ENCODE data around the gene ERFL.

The ERFL gene

DNA sequence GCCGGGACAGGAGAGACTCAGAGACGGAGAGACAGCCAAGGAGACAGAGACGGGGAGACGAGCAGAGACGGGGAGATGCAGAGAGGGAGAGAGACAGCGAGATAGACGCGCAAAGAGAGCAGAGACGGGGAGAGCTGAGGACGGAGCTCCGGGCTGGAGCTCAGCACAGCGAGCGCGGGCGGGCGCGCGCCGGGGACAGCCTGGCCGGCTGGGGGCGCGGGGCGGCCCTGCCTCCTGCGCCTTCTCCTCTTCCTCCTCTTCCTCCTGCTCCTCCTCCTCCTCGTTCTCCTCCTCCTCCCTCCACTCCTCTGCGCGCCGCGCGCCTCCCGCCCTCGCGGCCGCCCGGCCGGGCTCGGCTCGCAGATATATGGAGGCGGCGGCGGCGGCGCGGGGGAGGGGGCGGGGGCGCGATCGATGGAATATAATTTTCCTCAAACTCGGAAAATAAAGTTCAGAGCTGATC is at the start of gene ERFL:
Gene ERFL, minus strand, starts transcription at position 229 of the 463 bp plus-strand sequence. CDS start 15,530 bp downstream, outside the sequence.
- peak; percentile 41 for DNase-seq (ENCODE audit: low spot score)

DNA sequence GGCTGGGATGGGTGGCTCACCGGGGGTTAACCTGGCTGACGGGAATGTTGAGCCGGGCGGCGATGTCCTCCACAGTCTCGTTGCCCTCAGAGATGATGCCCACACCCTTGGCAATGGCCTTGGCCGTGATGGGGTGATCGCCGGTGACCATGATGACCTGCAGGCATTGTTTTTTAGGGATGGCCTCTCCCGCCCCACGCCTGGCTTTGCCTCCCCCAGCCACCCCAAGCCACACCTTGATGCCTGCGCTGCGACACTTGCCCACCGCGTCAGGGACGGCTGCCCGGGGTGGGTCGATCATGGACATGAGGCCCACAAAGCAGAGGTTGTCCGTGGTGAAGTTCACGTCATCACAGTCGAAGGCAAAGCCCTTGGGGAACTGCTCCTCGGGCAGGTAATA is 49.7 kb upstream of the ERFL start:
- DNase-seq (ENCODE audit: low spot score), result no peak

DNA sequence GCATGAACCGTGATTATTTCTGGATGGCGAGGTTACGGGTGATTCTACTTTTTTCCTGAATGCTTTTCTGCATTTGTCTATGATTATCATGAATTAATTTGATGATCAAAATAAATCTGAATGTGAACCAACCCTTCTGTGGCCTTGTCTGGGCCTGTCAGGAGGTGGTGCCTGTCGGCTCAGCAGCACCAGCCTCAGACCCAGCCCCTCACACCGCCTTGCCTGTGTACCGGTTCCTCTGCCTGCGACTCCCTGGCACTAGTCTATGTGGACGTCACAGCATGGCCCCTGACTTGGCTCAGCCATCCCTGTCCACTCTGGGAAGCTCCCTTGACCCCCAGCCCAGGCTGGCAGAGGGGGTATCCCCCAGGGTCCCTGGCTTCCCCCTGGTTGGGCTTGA is 46.4 kb upstream of the ERFL start:
- DNase-seq (ENCODE audit: low spot score), result no peak

DNA sequence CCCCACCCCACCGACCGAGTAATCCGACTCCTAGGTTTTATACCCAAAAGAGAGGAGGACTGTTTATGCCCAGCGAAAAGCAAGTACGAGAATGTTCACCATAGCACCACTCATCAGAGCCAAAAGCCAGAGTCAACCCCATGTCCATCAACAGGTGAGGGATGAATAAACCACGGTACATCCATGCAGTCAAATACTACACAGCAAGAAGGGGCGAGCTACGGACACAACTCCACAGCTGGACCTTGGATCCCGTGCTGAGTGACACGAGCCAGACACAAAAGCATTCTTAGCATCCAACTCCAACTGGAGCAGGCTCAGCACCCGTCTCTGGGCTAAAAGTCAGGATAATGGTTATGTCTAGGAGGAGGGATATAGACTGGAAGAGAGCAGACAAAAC is 43.1 kb upstream of the ERFL start:
- DNase-seq (ENCODE audit: low spot score), result no peak

DNA sequence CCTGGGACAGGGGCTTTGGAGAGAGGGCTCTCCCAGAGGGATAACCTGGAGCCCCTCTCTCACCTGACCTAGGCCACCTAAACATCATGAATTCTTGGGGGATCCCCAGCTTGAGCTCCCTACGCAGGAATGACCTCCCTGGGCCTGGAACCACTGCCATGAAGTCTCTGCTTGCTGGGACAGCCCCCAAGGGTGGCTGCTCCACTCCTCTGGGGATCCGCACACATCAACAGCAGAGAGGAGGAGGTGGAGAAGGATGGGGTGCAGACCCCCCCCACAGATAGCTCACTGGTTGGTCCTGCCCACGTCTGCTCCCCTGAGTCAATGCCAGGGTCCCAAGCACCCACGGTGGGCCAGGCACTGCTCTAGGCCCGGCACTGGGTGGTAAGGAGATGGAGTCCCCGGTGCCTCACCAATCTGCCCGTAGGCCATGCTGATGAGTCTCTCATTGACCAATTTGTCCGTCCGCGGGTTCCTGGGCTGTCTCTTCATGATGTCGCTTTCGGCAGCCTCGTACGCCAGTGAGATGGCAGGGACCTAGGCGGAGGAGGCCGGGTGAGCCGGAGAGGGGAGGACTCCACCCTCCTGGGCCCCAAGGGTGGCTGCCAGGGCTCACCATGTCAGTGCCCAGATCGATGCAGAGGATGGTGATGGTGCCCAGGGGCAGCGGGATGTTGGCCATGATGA is 41.7 kb upstream of the ERFL start:
- no peak for DNase-seq (ENCODE audit: low spot score)

DNA sequence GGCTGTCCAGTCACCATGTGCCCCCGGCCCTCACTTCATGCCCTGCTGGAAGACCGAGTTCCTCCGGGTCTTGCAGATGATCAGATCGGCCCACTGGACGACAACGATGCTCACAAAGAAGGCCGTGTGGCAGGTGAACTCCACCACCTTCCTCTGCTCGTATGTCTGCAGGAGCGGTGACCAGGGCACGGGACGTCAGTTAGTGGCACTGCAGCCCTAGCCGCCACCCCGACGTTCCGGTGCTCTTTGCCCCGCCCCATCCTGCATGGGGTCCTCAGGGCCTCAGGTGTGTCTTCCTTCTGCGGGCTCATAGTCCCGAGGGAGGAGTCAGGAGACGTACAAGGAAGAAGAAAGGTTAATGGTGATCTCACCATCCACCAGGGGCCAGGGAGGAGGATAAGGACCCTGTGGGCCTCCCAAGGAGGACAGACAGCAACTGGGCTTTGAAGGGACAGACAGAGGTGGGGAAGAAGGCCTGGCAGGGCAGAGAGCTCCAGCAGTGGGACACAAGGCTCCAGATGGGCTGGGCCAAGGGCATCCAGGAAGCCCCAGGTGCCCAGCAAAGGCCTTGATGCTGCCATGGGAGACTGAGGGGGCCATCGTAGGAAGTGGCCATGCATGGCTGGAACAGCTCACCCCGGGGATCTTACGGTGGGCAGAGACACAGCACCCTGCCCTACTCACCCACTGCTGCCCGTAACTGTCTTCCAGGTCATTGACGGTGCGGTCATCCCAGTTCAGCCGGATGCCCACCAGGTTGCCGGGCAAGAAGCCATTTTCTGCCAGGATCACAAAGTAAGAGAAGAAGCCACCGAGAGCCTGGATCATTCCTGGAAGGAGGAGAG is 40.7 kb upstream of the ERFL start:
- DNase-seq (ENCODE audit: low spot score), result no peak

DNA sequence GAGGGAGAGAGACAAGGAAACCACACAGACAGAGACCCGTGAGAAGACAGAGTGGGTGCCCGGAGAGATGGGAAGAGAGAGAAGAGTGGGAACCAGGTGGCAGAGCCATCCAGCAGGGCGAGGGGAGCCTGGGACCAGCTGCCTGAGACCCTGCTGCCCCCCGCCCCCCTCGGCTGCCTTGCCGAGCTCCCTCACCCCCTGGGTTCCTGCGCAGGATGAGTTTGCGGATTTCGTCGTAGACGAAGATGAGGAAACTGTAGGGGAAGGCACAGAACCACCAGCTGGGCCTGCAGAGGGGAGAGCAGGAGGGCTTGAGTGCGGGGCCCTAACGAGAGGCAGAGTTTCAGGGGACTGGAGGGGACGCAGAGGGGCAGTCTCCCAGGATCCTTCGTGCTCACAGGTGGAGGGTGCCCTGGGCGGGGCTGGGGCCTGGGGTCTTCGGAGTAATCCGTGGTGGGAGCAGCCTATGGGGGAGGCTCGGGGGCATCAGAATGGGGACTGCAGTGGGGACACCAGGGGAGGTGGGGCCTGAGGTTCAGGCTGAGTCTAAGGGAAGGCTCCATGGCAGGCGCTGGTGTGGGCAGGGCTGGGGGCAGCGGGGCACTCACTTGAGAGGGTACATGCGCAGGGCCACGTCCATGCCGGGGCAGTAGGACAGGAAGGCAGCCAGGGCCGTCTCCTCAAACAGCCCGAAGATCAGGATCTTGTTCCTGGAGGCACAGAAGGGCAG is 39.0 kb upstream of the ERFL start:
- DNase-seq (ENCODE audit: low spot score), result no peak

DNA sequence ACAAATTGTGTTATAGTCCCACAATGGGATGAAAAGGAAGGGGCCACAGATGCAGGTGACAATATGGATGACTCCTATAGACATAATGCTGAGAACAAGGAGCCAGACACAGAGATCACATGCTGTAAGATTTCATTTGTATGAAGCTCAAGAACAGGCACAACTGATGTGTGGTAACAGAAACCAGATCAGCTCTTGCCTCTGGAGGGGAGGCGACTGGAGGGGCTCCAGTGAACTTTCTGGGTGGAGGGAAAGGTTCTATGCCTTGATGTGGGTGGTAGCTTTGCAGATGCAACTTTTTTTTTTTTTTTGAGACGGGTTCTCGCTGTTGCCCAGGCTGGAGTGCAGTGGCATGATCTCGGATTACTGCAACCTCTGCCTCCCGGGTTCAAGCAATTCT is 36.9 kb upstream of the ERFL start:
- DNase-seq (ENCODE audit: low spot score), result no peak

DNA sequence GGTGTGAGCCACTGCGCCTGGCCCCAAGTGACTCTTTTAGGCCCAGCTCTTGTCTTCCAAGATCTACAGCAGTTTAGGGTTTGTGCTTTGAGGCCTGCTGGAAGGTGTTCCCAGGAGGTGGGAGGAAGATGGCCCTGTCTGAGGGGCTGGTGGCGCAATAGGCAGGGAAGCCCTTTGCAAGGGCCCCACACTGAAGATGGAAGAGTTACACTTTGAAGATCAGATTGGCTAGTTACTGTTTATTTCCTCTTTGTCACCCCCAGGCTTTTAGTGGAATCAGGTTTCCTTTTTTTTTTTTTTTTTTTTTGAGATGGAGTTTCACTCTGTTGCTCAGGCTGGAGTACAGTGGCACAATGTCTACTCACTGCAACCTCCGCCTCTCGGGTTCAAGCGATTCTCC is 32.7 kb upstream of the ERFL start:
- no peak for DNase-seq (ENCODE audit: low spot score)

DNA sequence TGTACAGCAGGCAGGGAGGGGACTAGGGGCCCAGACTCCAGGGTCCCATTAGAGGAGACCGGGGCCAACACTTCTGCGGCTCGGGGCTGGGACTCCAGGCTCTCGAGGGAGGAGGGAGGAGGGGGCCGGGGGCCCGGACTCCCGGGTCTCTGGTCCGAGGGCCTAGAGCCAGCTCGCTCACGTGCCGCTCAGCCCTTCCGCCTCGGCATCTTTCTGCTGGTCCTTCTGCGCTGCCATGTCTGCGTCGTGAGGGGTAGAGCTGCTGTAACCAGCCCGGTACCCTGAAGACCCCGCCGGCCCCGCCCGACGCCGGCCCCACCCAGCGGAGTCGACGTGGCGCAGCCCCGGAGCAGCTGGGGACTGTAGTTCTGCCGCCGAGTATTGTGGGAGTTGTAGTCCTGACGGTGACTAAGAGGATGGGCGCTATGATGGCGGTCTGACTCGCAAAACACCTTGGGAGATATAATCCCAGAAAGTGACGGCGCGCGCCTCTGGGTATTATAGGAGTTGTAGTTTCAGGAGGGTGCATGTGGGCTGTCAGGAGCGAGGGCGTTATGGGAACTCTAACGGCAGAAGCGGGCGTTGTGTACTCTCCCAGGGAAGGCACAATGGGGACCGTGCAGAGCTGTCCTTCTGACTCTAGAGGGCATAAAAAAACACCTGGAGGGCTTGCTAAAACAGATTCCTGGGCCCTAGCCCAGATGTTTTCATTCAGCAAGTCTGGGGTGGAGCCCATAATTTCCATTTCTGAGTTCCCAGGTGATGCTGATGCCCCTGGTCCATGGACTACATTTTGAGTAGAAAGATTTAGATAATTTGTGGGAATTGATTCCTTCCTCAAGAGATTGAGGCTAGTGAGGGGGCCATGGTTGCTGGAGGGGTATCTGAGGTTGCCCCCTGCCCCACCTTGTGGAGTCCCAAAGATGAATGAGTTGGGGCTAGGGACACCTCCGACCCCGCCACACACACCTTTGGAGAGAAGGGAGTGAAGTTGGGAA is 31.1 kb upstream of the ERFL start, which contains the start of gene RABAC1:
Gene RABAC1, minus strand, starts transcription at position 266 of the 998 bp plus-strand sequence. Its CDS starts 29 bp downstream, at position 237.
- peak; percentile 94 for DNase-seq (ENCODE audit: low spot score)

DNA sequence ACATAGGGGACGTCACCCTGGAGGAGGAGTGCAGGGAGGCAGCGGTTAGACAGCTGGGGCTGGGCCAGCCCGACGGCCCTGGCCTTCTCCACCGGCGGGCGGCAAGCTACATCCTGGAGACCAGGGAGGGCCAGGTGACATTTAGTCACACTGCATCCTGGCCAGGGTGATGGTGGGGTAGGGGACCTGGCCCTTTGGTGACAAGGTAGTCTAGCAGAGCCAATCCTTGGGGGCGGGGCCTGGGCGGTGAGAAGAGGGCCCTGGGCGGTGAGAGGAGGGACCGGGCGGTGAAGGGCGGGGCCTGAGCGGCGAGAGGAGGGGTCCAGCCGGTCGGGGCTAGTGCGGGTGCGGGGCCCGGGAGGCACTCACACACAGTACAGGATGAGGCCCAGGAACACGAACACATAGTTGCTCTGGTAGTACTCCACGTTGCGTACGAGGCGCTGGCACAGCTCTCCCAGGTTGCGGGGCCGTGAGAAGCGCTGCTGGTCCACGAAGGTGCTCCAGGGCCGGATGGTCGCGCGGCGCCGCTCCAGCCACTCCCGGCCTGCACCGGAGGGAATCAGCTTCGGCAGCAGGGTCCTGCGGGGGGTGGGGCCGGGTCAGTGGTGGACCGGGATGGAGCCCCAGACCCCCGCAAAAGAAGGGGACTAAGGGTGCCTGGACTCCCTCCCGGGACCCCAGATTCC is 30.3 kb upstream of the ERFL start:
- peak; percentile 89 for DNase-seq (ENCODE audit: low spot score)

DNA sequence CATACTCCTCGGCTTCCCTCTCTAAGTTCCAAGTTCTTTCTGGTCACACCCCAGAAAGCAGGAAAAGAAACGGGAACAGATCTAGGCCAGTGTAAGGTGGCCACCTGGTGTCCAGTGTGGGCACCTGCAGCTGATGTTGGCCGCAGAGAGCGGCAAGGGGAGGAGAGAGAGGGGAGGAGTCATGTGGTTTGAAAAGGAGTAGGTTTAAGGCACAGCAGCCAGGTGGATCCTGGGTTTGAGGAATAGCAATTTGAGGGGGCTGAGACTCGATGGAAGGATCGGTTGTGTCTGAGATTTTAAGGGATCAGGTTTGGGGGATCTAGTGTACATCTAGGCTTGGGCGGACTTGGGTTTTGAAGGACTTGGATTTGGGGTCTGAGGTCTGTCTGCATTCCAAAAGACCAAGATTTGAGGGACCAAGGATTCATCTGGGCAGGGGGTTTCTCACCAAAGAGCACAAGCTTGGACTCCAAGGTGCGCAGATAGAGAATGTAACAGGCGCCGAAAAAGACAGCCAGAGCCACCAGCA is 29.7 kb upstream of the ERFL start:
- peak; percentile 91 for DNase-seq (ENCODE audit: low spot score)

DNA sequence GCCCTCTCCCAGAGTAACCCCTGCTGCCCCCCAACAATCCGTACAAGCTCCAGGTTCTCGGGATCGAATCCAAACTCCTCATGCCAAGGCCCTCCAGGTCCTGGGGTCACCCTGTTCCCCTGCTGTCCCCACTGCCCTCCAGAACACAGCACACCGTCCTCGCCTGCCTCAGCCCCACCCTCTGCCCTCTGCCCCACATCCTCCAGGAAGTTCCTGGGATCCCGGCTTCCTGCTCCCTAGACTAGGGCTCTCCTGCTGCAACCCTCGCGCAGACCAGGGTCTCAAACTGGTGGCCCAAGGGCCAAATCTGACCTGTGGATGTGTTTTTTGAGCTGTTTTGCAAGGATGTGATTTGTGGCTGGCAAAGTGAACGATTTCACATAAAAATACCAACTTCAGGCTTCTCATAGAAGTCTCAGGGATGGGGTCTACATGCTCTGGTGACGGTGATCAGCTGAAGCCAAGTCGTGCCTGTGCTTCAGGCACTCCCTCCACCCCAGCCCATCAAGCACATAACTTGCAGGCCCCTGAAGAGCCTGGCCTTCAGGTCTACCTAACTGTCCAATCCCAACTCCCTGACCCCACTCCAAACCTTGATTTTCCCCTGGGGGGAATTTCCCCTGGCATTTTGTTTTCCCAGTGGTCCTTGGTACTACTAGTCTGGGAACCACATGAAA is 29.1 kb upstream of the ERFL start:
- DNase-seq (ENCODE audit: low spot score), result no peak

DNA sequence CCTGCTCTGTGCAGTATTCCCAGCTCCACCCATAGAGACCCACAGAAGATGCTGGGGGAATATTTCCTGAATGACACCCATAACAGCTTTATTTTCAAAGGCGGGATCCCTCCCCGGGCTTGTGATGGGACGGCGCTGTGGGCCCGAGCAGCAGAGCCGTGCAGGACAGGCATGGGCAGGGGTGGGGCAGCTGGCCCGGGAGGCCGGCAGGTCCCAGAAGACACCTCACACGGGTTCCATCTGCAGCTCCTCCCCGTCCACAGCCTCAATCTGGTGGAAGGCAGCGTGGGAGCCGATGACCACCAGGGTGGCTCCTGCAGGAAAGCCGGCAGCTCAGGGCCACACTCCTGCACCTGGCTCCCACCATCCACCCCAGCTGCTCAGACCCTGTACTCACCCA is 28.4 kb upstream of the ERFL start:
- DNase-seq (ENCODE audit: low spot score), result no peak

DNA sequence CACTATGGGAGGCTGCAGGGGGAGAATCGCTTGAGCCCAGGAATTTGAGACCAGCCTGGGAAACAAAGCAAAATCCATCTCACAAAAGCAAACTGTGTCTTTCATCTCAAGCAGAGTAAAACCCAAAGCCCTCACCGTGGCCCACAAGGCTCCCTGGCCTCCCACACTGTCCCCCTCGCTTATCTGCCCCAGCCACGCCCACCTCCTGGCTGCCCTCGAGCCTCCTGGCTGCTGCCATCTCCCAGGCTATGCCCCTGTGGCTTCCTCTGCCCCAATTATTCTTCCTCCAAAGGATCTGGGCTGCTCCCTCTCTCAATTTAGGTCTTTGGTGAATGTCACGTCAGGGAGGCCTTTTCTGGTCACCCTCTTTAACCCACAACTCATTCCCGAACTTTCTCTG is 27.3 kb upstream of the ERFL start:
- no peak for DNase-seq (ENCODE audit: low spot score)

DNA sequence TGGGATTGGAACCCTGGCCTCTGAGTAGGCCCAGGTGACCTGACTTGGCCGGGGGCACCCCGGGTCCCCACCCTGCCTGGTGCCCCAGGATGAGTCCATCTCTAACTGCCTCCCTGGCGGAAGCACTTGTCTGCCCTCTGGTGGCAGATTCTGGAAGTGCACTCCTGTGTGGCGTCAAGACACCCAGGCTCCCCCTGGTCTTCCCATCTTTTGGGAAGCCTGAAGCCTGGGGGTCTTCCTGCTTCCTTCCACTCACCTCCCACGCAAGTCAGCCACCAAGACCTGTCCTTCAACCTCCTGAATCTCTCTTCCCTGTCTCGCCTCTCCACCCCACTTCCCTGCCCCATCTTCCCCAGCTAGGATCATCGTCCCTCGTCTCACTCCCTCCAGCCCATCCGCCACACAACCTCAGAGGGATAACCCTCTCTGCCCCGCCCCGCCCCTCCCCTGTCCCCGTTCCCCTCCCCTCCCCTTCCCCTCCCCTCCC is 23.5 kb upstream of the ERFL start:
- DNase-seq (ENCODE audit: low spot score), result peak; percentile 93

DNA sequence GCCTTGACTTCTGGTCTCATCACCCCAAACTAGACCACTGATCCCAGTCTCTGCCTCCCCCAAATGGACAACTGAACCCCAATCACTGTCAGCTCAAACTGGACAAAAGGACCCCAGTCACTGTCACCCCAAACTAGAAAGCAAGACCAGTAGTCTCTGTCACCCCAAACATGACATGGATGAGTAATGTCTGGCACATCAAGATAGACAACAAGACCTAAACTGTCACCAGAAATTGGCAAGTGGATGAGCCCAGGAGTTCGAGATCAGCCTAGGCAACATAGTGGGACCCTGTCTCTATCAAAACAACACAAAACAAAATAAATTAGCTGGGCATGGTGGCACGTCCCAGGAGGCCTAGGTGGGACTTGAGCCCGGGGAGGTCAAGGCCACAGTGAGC is 18.8 kb upstream of the ERFL start:
- DNase-seq (ENCODE audit: low spot score), result no peak

DNA sequence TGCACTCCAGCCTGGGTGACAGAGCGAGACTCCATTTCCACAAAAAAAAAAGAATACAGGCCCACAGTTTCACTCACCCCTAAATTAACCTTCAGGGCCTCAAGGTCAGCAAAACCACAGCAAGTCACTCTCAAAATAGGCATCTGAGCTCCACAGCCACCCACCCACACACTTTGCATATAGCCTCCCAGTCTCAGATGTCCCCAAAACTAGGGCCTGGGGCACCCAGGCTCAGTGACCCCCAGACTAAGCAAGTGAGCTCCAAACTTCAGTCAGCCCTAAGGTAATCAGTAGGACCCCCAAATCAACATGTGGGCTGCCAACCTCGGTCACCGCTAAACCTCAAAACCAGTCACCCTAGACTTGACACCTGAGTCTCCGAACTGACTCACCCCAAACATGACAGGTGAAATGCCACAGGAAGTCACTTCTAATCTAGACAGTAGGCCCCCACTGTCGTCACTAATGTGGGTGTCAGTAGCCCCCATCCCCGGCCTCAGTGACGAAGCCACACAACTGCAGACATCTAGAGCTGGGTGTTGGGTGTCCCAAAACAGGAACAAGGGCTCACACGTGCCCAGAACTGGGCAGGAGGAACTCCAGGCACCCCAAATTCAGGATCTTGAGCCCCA is 17.0 kb upstream of the ERFL start:
- no peak for DNase-seq (ENCODE audit: low spot score)

DNA sequence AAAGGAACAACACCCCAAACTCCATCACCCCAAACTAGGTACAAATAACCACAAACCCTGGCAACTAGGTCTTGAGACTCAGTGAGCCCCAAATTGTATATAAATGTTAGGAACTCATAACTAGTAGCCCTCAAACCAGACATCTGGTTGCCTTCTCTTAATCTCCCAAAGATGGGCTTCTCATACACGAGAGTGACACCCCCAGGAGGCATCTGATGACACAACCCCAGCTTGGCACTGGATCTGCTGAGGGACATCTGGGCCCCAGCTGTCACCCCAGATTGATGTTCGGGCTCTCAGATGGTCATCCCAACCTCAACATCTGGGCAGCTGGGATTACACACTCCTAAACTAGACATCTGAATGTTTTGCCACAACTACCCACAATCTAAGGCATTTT is 16.1 kb upstream of the ERFL start:
- no peak for DNase-seq (ENCODE audit: low spot score)

Data from iPS-NIHi11 (cell line).